ENCODE data around the gene TK2.

GRCh38 chr16:66534376-66534799 is 15.5 kb downstream of the TK2 start:
- no peak for TF ChIP-seq POLR2A (IDR thresholded peaks at IDR 0.05)
- no peak for TF ChIP-seq CTCF (IDR thresholded peaks at IDR 0.05)
